Smooth muscle cell (in vitro differentiated cells): ENCODE data around the gene PCSK4. TPM values are rescaled to one million over a fixed set of nuclear protein-coding genes. Genes with fewer than 3 reads are reported as not detected.

Experiments used
- DNase-seq: peaks from one replicate; lab custom pipeline; 2025; ENCODE audit not compliant: unreplicated experiment; lab: John Stamatoyannopoulos, UW
- H2AFZ ChIP-seq: fragments of 200-600 bp; sonication (generic); 2 replicates; pipeline ENCODE4 v1.6.0; 2016; ENCODE audit warnings: antibody characterized with exemption, low read depth, mild to moderate bottlenecking
- H3F3A ChIP-seq: fragments of 200-600 bp; sonication (generic); 2 replicates; pipeline ENCODE4 v1.6.0; 2017; ENCODE audit warnings: antibody characterized with exemption, low read depth
- H3K27ac ChIP-seq: fragments of 200-600 bp; sonication (generic); 2 replicates; pipeline ENCODE4 v1.5.1; 2016; ENCODE audit warnings: low read depth, mild to moderate bottlenecking
- H3K27me3 ChIP-seq: fragments of 200-600 bp; sonication (generic); 2 replicates; pipeline ENCODE4 v1.6.1; 2016; ENCODE audit warnings: low read depth, mild to moderate bottlenecking
- H3K36me3 ChIP-seq: fragments of 200-600 bp; sonication (generic); 2 replicates; pipeline ENCODE4 v1.5.1; 2016; ENCODE audit warnings: low read depth
- H3K4me1 ChIP-seq: fragments of 200-600 bp; sonication (generic); 2 replicates; pipeline ENCODE4 v1.5.1; 2016; ENCODE audit warnings: low read depth
- H3K4me2 ChIP-seq: fragments of 200-600 bp; sonication (generic); 2 replicates; pipeline ENCODE4 v1.6.0; 2016; ENCODE audit warnings: mild to moderate bottlenecking
- H3K4me3 ChIP-seq: fragments of 200-600 bp; sonication (generic); 2 replicates; pipeline ENCODE4 v1.5.1; 2016; ENCODE audit warnings: mild to moderate bottlenecking
- H3K79me2 ChIP-seq: fragments of 200-600 bp; sonication (generic); 2 replicates; pipeline ENCODE4 v1.6.0; 2016; ENCODE audit warnings: low read depth, mild to moderate bottlenecking
- H3K9ac ChIP-seq: fragments of 200-600 bp; sonication (generic); 2 replicates; pipeline ENCODE4 v1.6.0; 2016; ENCODE audit warnings: low read depth
- H3K9me3 ChIP-seq: fragments of 200-600 bp; sonication (generic); replicated peaks from 2 replicates; pipeline ENCODE4 v1.5.1; 2016; ENCODE audit warnings: low read depth
- H4K20me1 ChIP-seq: fragments of 200-600 bp; sonication (generic); 2 replicates; pipeline ENCODE4 v1.6.0; 2016; ENCODE audit warnings: low read depth
- CTCF ChIP-seq: fragments of 200-600 bp; sonication (generic); IDR thresholded peaks from 2 replicates; pipeline ENCODE4 v1.5.1; 2017; ENCODE audit warnings: borderline replicate concordance, mild to moderate bottlenecking, antibody characterized with exemption; ENCODE audit not compliant: insufficient read depth, poor library complexity, severe bottlenecking
- WGBS: methylation state at CpG from one replicate; pipeline ENCODE4 v1.1.7; 2016; ENCODE audit warnings: low lambda C conversion rate; 5-methylcytosine and 5-hydroxymethylcytosine counted together
- polyA plus RNA-seq: library from polyadenylated mRNA; unstranded; fragments of >200 nt; fragmentation: Nextera tagmentation; extraction: Ambion mirVana; gene quantifications from 2 replicates; pipeline ENCODE4 v1.2.1, GENCODE V29; 2016
- total RNA-seq: library from RNA; depleted of rRNA; stranded (reverse); fragments of >200 nt; gene quantifications from 2 replicates; pipeline ENCODE4 v1.2.3, GENCODE V29; 2014

PCSK4 gene
- total and polyA plus RNA-seq, 2 experiments from 2014 or later: 1.7 to 8.7 TPM

GRCh38 chr19:1507763-1508506 is 17.8 kb upstream of the PCSK4 start:
- WGBS: 4% methylated on average over 45 of the region's 46 CpGs
- peak; percentile 75 for DNase-seq
- Histone ChIP-seq H3K9ac (peak overlapping the region; percentile 54), H3F3A (peaks cover 16% of the 10 kb centered on the region), H3K27me3 (peaks cover 6% of the 10 kb centered on the region), H3K27ac (peak overlapping the region; percentile 80), H3K4me2 (peak overlapping the region; percentile 87), H3K79me2 (no peaks in the 10 kb centered on the region), H3K4me1 (peaks cover 19% of the 10 kb centered on the region), H3K4me3 (peak overlapping the region; percentile 58), H2AFZ (no peak overlapping the region), H3K36me3 (no peaks in the 10 kb centered on the region), H3K9me3 (no peaks in the 10 kb centered on the region), H4K20me1 (no peaks in the 10 kb centered on the region)
- TF ChIP-seq CTCF: no peak

GRCh38 chr19:1507192-1507660 is 17.1 kb upstream of the PCSK4 start:
- Histone ChIP-seq H3K4me3 (no peak overlapping the region), H2AFZ (no peak overlapping the region), H3K36me3 (no peaks in the 10 kb centered on the region), H3K27ac (peak overlapping the region; percentile 52), H3K9ac (no peak overlapping the region), H4K20me1 (no peaks in the 10 kb centered on the region), H3K9me3 (no peaks in the 10 kb centered on the region), H3K4me1 (peaks cover 20% of the 10 kb centered on the region), H3K79me2 (no peaks in the 10 kb centered on the region), H3F3A (peaks cover 18% of the 10 kb centered on the region), H3K4me2 (peak overlapping the region; percentile 82), H3K27me3 (peaks cover 7% of the 10 kb centered on the region)
- no peak for TF ChIP-seq CTCF
- DNase-seq: no peak
- 87% methylated on average over 23 of the region's 23 CpGs for WGBS

DNA sequence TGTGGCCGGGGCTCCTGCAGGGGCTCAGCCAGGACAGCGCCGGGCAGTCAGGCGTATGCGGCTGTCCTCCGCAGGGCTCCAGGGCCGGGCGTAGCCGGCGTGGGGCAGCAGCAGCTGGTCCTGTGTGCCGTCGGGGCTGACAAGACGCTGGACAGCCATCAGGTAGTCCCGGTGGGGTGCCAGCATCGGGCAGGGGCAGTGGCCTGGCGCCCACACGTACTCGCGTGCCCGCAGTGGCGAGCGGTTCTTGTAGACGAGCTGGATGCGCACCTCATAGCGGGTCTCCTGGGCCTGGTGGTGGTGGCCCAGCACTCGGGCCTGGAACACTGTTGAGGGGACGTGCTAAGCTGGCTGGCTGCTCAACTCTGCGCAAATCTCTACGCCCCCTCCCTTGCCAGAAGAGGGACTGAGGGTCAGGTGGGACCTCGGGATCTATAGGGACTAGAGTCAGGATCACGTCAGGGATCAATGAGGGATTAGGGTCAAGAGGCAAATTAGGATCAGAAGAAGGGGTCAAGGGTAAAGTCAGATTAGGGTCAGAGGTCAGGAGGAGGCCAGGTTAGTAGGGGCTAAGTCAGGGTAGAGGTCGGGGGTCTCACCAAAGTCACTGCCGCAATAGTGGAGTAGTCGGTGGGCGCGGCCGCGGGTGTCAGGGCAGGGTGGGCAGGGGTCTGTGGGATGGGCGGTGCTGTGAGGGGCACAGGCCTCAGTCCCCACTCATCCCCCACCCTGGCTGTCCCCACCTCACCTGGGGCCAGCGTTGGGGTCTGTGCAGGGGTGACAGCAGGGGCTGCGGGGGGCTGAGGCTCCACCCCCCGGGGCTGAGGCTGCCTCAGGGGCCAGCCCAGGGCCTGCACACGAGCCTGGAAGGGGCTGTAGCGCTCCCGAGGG is 16.1 kb upstream of the PCSK4 start:
- Histone ChIP-seq H4K20me1 (no peaks in the 10 kb centered on the region), H3K4me1 (peaks cover 20% of the 10 kb centered on the region), H2AFZ (no peak overlapping the region), H3K9ac (no peak overlapping the region), H3K9me3 (no peaks in the 10 kb centered on the region), H3K4me3 (no peak overlapping the region), H3K79me2 (no peaks in the 10 kb centered on the region), H3F3A (peaks cover 18% of the 10 kb centered on the region), H3K36me3 (no peaks in the 10 kb centered on the region), H3K4me2 (no peak overlapping the region), H3K27ac (no peak overlapping the region), H3K27me3 (peaks cover 7% of the 10 kb centered on the region)
- 93% methylated on average over 35 of the region's 45 CpGs for WGBS
- DNase-seq: no peak
- TF ChIP-seq CTCF: no peak
